Esophagus squamous epithelium (tissue), 4 donors: Measurements from ENCODE around the gene SYT8.

Source experiments
- POLR2A ChIP-seq, 4 donors: fragments of 450-650 bp; IDR thresholded peaks; one replicate each; pipeline ENCODE4 v1.6.1; 2017; ENCODE audit warnings: antibody characterized with exemption in 4 of 4, mild to moderate bottlenecking in 4 of 4, moderate library complexity in 3 of 4
- TF ChIP-seq, protein P1 (sequence below), 6 experiments: fragments of 450-650 bp in 4 of 6; fragments of 200-600 bp in 2 of 6; sonication (generic) in 2 of 6; IDR thresholded peaks; one replicate each; pipeline ENCODE4 v1.5.1; 2016 to 2019; ENCODE audit warnings: antibody characterized with exemption in 6 of 6, mild to moderate bottlenecking in 4 of 6, moderate library complexity in 4 of 6

DNA sequence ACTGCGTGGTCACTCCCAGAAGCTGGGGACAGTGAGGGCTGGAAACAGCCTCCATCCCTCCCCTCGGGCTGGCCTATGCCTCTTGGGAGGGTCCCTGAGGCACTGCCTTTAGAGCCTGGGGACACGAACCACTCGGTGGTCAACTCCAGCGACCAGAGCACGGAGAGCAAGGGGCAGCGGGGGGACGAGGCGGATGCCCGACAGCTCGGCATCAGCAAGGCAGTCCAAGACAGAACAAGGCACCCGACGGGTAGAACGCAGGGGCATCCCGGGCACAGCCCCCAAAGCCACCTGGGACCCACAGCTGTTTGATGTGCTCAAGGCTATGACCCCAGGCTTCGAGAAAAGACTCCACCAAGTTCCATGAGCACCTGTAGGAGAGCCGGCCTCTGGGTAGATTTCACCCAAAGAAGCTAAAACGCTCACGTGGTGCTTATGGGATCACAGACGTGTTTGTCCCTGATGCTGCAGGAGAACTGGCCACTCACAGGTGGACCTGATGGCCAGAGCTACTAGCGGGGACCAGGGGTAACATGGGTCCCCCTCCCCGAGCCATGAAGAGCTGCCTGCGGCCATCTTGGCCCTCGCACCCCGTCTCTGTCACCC, 17.6 kb downstream of the SYT8 start:
- TF ChIP-seq, protein P1, sequence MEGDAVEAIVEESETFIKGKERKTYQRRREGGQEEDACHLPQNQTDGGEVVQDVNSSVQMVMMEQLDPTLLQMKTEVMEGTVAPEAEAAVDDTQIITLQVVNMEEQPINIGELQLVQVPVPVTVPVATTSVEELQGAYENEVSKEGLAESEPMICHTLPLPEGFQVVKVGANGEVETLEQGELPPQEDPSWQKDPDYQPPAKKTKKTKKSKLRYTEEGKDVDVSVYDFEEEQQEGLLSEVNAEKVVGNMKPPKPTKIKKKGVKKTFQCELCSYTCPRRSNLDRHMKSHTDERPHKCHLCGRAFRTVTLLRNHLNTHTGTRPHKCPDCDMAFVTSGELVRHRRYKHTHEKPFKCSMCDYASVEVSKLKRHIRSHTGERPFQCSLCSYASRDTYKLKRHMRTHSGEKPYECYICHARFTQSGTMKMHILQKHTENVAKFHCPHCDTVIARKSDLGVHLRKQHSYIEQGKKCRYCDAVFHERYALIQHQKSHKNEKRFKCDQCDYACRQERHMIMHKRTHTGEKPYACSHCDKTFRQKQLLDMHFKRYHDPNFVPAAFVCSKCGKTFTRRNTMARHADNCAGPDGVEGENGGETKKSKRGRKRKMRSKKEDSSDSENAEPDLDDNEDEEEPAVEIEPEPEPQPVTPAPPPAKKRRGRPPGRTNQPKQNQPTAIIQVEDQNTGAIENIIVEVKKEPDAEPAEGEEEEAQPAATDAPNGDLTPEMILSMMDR (IDR thresholded peaks at IDR 0.05), result no peak
- TF ChIP-seq POLR2A (IDR thresholded peaks at IDR 0.05), result no peak
